ENCODE measurements around the gene ADAMTS4. TPM values are rescaled to one million over a fixed set of nuclear protein-coding genes. Genes with fewer than 3 reads are reported as not detected.

ADAMTS4 gene
- total RNA-seq, 1 donor from 2014 or later = 2.8 TPM

DNA sequence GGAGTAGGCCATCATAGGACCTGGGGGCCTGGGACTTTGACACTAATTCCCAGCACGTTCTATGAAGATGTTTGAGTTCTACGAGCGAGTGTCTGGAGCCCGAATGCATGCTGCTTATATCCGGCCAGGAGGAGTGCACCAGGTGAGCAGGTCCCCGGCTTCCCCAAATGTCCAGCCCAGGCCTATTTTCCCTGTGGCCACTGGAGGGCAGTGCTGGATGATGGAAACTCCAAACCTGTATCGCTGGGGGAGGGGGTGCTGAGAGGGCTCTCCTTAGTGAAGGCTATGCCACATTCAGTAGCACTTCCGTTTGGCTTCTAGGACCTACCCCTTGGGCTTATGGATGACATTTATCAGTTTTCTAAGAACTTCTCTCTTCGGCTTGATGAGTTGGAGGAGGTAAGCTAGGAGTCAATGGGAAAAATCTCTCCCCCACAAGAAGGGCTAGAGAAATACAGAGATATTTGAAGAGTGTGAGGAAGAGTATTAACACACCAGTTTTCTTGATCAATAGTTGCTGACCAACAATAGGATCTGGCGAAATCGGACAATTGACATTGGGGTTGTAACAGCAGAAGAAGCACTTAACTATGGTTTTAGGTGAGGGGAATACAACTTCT lies 11.0 kb upstream of the ADAMTS4 start:
- Mint-ChIP-seq H3K27ac (ENCODE audit: unreplicated experiment) (no peak overlapping the region), H3K36me3 (ENCODE audit: low read depth) (peaks cover 41% of the 10 kb centered on the region), H3K4me1 (ENCODE audit: low read depth) (peaks cover 10% of the 10 kb centered on the region), H3K27me3 (ENCODE audit: low read depth) (no peaks in the 10 kb centered on the region), H3K4me3 (ENCODE audit: unreplicated experiment) (no peak overlapping the region), H3K9me3 (ENCODE audit: low read depth) (no peaks in the 10 kb centered on the region)
- DNase-seq (ENCODE audit: low spot score) = no peak
- TF ChIP-seq, protein P1, sequence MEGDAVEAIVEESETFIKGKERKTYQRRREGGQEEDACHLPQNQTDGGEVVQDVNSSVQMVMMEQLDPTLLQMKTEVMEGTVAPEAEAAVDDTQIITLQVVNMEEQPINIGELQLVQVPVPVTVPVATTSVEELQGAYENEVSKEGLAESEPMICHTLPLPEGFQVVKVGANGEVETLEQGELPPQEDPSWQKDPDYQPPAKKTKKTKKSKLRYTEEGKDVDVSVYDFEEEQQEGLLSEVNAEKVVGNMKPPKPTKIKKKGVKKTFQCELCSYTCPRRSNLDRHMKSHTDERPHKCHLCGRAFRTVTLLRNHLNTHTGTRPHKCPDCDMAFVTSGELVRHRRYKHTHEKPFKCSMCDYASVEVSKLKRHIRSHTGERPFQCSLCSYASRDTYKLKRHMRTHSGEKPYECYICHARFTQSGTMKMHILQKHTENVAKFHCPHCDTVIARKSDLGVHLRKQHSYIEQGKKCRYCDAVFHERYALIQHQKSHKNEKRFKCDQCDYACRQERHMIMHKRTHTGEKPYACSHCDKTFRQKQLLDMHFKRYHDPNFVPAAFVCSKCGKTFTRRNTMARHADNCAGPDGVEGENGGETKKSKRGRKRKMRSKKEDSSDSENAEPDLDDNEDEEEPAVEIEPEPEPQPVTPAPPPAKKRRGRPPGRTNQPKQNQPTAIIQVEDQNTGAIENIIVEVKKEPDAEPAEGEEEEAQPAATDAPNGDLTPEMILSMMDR (IDR thresholded peaks at IDR 0.05) = peak; percentile 93

DNA sequence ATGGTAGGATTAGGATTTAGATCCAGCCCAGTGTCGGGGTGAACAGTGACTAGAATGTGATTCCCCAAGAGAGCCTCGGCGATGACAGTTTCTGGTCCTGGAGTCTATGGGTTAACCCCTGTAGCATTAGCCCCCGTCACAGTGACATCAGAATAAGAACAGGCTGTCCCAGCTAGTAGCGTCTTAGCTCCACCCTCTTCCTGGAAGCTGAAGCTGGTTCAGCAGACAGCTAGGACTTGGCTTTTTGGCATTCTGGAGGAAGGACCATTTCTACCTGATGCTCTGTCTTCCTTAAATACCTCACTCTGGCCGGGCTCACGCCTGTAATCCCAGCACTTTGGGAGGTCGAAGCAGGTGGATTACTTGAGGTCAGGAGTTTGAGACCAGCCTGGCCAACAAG lies 8.3 kb upstream of the ADAMTS4 start:
- H3K27ac Mint-ChIP-seq (ENCODE audit: unreplicated experiment) = no peak overlapping the region

DNA sequence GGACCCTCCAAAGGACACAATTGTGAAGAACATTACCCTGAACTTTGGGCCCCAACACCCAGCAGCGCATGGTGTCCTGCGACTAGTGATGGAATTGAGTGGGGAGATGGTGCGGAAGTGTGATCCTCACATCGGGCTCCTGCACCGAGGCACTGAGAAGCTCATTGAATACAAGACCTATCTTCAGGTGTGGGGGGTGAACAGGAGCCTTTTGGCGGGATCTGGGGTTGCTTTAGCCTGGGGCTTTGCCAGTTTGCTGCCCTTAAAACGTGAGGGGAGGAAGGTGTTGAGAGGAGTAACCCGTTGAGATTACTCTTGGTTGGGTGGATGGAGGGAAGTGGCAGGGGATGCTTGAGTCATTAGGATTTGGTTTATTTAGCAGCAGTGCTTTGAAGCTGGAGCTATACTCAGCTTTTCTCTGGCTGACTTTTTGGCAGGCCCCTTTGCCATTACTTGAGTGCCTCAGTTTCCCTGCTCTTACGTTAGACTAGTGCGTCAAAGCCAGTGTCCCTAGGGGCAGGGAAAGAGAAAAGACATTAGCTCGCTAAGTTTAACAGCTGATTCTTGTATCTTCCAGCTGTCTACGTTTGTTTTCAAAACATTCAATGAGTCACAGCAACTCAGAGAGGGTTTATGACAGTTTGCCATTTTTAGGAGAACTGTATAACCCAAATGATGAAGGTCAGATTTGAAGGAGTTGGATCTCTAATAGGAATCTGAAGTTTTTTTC lies 7.7 kb upstream of the ADAMTS4 start:
- DNase-seq (ENCODE audit: low spot score) = no peak
- no peak overlapping the region for H3K4me3 Mint-ChIP-seq (ENCODE audit: unreplicated experiment)
- peaks cover 33% of the 10 kb centered on the region for H3K4me1 Mint-ChIP-seq (ENCODE audit: low read depth)
- H3K27ac Mint-ChIP-seq (ENCODE audit: unreplicated experiment) = peak overlapping the region; percentile 74
- TF ChIP-seq, protein P1 (IDR thresholded peaks at IDR 0.05) = no peak
- H3K27me3 Mint-ChIP-seq (ENCODE audit: low read depth) = no peaks in the 10 kb centered on the region
- H3K9me3 Mint-ChIP-seq (ENCODE audit: low read depth) = no peaks in the 10 kb centered on the region
- H3K36me3 Mint-ChIP-seq (ENCODE audit: low read depth) = peaks cover 25% of the 10 kb centered on the region

More for the DNA sequence above, 8.3 kb upstream of the ADAMTS4 start:
- Mint-ChIP-seq H3K4me1 (ENCODE audit: low read depth) (peaks cover 29% of the 10 kb centered on the region), H3K9me3 (ENCODE audit: low read depth) (no peaks in the 10 kb centered on the region), H3K4me3 (ENCODE audit: unreplicated experiment) (no peak overlapping the region), H3K27me3 (ENCODE audit: low read depth) (no peaks in the 10 kb centered on the region), H3K36me3 (ENCODE audit: low read depth) (peaks cover 29% of the 10 kb centered on the region)
- TF ChIP-seq, protein P1 (IDR thresholded peaks at IDR 0.05) = no peak
- DNase-seq (ENCODE audit: low spot score) = no peak

DNA sequence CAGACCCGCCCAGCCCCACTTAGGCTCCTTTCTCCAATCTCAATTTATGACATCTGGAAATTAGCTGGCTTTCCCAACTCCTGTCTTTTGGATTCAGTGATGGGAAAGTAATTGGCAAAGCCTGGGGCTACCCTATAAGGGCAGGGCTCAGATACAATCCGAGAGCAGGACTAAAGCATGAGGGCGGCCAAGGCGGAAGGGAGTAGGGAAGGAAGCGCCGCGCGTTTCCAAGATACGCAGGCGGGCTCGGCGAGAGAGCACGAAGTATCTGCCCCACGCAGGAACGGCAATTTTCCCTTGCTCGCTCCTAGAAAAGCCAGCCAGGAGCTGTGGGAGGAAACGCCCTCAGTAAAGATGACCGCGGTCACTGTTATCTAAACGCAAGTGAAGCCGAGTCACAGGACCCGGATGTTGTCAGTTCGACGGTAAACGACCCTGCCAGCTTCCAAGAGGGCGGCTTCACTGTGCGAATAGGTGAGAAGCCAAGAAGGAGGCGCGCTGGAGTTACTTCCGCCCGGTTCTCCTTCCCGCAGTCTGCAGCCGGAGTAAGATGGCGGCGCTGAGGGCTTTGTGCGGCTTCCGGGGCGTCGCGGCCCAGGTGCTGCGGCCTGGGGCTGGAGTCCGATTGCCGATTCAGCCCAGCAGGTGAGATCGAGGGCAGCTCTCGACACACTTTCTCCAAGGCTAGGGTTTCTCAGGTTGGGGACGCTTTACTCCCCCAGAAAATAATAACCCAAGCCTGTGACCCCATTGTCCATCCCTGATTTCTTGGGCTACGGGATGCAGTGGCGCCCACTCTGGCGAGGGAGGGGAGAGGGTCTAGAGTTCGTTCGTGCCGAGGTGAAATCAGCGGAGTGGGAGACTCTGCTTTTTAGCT lies 3.2 kb upstream of the ADAMTS4 start, which contains the start of gene NDUFS2:
Gene NDUFS2 (plus strand): TSS at position 532 of the 877 bp plus-strand sequence. CDS start 19 bp downstream, at position 551.
- Mint-ChIP-seq H3K27ac (ENCODE audit: unreplicated experiment) (peak within 1 kb of the TSS; percentile 93), H3K4me1 (ENCODE audit: low read depth) (peaks cover 63% of the 10 kb centered on the region), H3K27me3 (ENCODE audit: low read depth) (no peaks in the 10 kb centered on the region), H3K36me3 (ENCODE audit: low read depth) (peaks cover 12% of the 10 kb centered on the region), H3K9me3 (ENCODE audit: low read depth) (no peaks in the 10 kb centered on the region), H3K4me3 (ENCODE audit: unreplicated experiment) (peak within 1 kb of the TSS; percentile 89)
- peak; percentile 97 for DNase-seq (ENCODE audit: low spot score)
- TF ChIP-seq, protein P1 (IDR thresholded peaks at IDR 0.05) = peak; percentile 66
